Heart right ventricle (tissue), 16 donors: ENCODE data around the gene CAMK1D. TPM values are rescaled to one million over a fixed set of nuclear protein-coding genes. Genes with fewer than 3 reads are reported as not detected.

Experiments used
- ATAC-seq, 8 donors: fragments of 200-7000 bp; cut with Tn5 transposase; one replicate each; pipeline ENCODE4 v1.9.1; 2020; ENCODE audit warnings: mild to moderate bottlenecking in 8 of 8, moderate library complexity in 8 of 8, moderate number of reproducible peaks in 1 of 8
- DNase-seq, 2 donors: peaks; one replicate each; pipeline ENCODE4 v3.0.0-alpha.2; 2020
- H3K27ac ChIP-seq, 10 donors: fragments of 200-600 bp; sonication (generic) in 2 of 10; one replicate each; pipeline versions ENCODE4 v1.5.0 to v1.8.0; 2020 to 2022; ENCODE audit warnings: mild to moderate bottlenecking in 3 of 10
- H3K27me3 ChIP-seq, 7 donors: fragments of 200-600 bp; one replicate each; pipeline ENCODE4 v1.8.0; 2021 to 2022; ENCODE audit warnings: mild to moderate bottlenecking in 2 of 7
- H3K36me3 ChIP-seq, 9 donors: fragments of 200-600 bp; sonication (generic) in 1 of 9; one replicate each; pipeline versions ENCODE4 v1.5.0 to v1.8.0; 2020 to 2022; ENCODE audit warnings: mild to moderate bottlenecking in 2 of 9
- H3K4me1 ChIP-seq, 9 donors: fragments of 200-600 bp; sonication (generic) in 1 of 9; one replicate each; pipeline versions ENCODE4 v1.5.0 to v1.8.0; 2020 to 2022; ENCODE audit warnings: mild to moderate bottlenecking in 4 of 9
- H3K4me3 ChIP-seq, 10 donors: fragments of 200-600 bp; sonication (generic) in 2 of 10; one replicate each; pipeline versions ENCODE4 v1.5.0 to v1.8.0; 2020 to 2022; ENCODE audit warnings: mild to moderate bottlenecking in 7 of 10, moderate library complexity in 2 of 10
- H3K9me3 ChIP-seq, 11 donors: fragments of 200-600 bp in 10 of 11; sonication (generic) in 2 of 11; one replicate each; pipeline versions ENCODE4 v1.5.0 to v1.8.0; 2013 to 2022; ENCODE audit warnings: mild to moderate bottlenecking in 2 of 11, control low read depth in 1 of 11, moderate library complexity in 1 of 11
- CTCF ChIP-seq, 9 donors: fragments of 200-600 bp; sonication (generic) in 2 of 9; IDR thresholded peaks; one replicate each; pipeline versions ENCODE4 v1.5.0 to v1.8.0; 2021 to 2022; ENCODE audit warnings: antibody characterized with exemption in 9 of 9, mild to moderate bottlenecking in 5 of 9, moderate library complexity in 1 of 9
- WGBS, 2 donors: extraction: QIAGEN DNeasy Blood & Tissue Kit; methylation state at CpG; one replicate each; pipeline ENCODE4 v1.1.7; 2013; ENCODE audit warnings: inconsistent platforms in 1 of 2; 5-methylcytosine and 5-hydroxymethylcytosine counted together
- intact Hi-C, 10 donors: fragments of 100-400 bp; cut with DNase I; formaldehyde crosslinking; loops; one replicate each; pipeline versions ENCODE4 v1.11.1 to v1.14.2; 2022
- polyA plus RNA-seq, 2 donors: library from polyadenylated mRNA; stranded (reverse); fragments of 200-250 nt; gene quantifications; one replicate each; pipeline ENCODE4 v1.2.3, GENCODE V29; 2013
- total RNA-seq, 10 donors: library from RNA; stranded (reverse); fragmentation: NEBNext Ultra II Directional in 3 of 10; extraction: Animal tissue kit (Norgen Biotek cat#: 25700) in 3 of 10; gene quantifications; one replicate each; pipeline versions ENCODE4 v1.2.1 to v1.2.4, GENCODE V29; 2021 to 2023
- donor health status: Arrhythmogenic right ventricular cardiomyopathy.
- donor health status: ischemic (EF 13 %, LVEDD 7.1; RV severe dilation, severe dysfunction).
- donor health status: healthy with polysubstance abuse.
- donor health status: DM: no; HTN: yes; CAD: no.
- donor health status: DM: no; HTN: no; CAD: no.
- donor health status: ischemic (EF 25% LVEDD 6.9; RV normal size, moderate dysfunction).
- donor health status: ischemic (EF 25% LVEDD 5.7; RV mildly dilated, moderate dysfunction).
- donor health status: healthy.
- donor health status: DM: yes; HTN: yes; CAD: no.
- donor health status: Ischemic cardiomyopathy.
- donor health status: ischemic (EF 35%, LVEDD 5.7; RV mildly dilated, moderate dysfunction).
- donor health status: nonischemic (EF 11% LVEDD 7.7; RV severe dilation, severe dysfunction).
- donor health status: DM: yes; HTN: yes; CAD: no.
- donor health status: PGD.
- donor health status: ischemic (EF 29% LVEDD 5.4; RV normal size, mild dysfunction).
- donor health status: nonischemic (EF 23%, LVEDD 6.1; RV moderate dilation, normal function).

The CAMK1D gene
- total and polyA plus RNA-seq, 12 donors, result 1.3 to 17.7 (median 2.6) TPM

GRCh38 chr10:12391206-12391605 lies 41.9 kb downstream of the CAMK1D start:
- no peak for TF ChIP-seq CTCF (IDR thresholded peaks at IDR 0.05)
- ATAC-seq, result peak in 5 of 8 donors; percentile 12 to 63 (median 43)
- DNase-seq, result no peak
- Histone ChIP-seq H3K36me3 (no peaks in the 10 kb centered on the region), H3K4me1 (peaks cover 0 to 28% (median 9%) of the 10 kb centered on the region in 9 donors), H3K27me3 (peaks cover 0 to 5% (median 0%) of the 10 kb centered on the region in 7 donors), H3K27ac (peak overlapping the region in 3 of 10 donors; percentile 3 to 37 (median 4)), H3K4me3 (no peak overlapping the region), H3K9me3 (no peaks in the 10 kb centered on the region)
- intact Hi-C loops, result no loop called here
- WGBS, 2 donors, result 39 to 46% methylated on average over 7 of the region's 7 CpGs

- no peaks in the 10 kb centered on the region for H3K36me3 ChIP-seq
- H3K4me3 ChIP-seq, result no peak overlapping the region
- H3K27ac ChIP-seq, result no peak overlapping the region
- TF ChIP-seq CTCF (IDR thresholded peaks at IDR 0.05), result no peak
- intact Hi-C loops, result no loop called here
- 97% methylated on average over 13 of the region's 13 CpGs for WGBS, 2 donors
- ATAC-seq (no peak), DNase-seq (no peak)
- no peaks in the 10 kb centered on the region for H3K9me3 ChIP-seq
- peaks cover 0 to 11% (median 0%) of the 10 kb centered on the region in 7 donors for H3K27me3 ChIP-seq
- H3K4me1 ChIP-seq, result peaks cover 0 to 28% (median 9%) of the 10 kb centered on the region in 9 donors
Observed at GRCh38 chr10:12393831-12394230, 44.5 kb downstream of the CAMK1D start.

- Histone ChIP-seq H3K27ac (no peak overlapping the region), H3K4me1 (peaks cover 0 to 21% (median 5%) of the 10 kb centered on the region in 9 donors), H3K36me3 (no peaks in the 10 kb centered on the region), H3K4me3 (no peak overlapping the region), H3K27me3 (peaks cover 0 to 17% (median 0%) of the 10 kb centered on the region in 7 donors), H3K9me3 (peaks cover 0 to under 1% (median 0%) of the 10 kb centered on the region in 11 donors)
- DNase-seq (no peak), ATAC-seq (no peak)
- 79 to 93% methylated on average over 8 of the region's 8 CpGs for whole genome bisulfite sequencing, 2 donors
- intact Hi-C loops, result no loop called here
- TF ChIP-seq CTCF (IDR thresholded peaks at IDR 0.05), result no peak
Observed at GRCh38 chr10:12394241-12395033, 45.1 kb downstream of the CAMK1D start.

- no peak overlapping the region for H3K4me3 ChIP-seq
- intact Hi-C loops, result no loop called here
- TF ChIP-seq CTCF (IDR thresholded peaks at IDR 0.05), result no peak
- 93 to 96% methylated on average over 9 of the region's 9 CpGs for WGBS, 2 donors
- peaks cover 0 to 8% (median 0%) of the 10 kb centered on the region in 11 donors for H3K9me3 ChIP-seq
- no peaks in the 10 kb centered on the region for H3K36me3 ChIP-seq
- peaks cover 0 to 17% (median 0%) of the 10 kb centered on the region in 7 donors for H3K27me3 ChIP-seq
- ATAC-seq (no peak), DNase-seq (no peak)
- H3K4me1 ChIP-seq, result peaks cover 0 to 6% (median 0%) of the 10 kb centered on the region in 9 donors
- H3K27ac ChIP-seq, result no peak overlapping the region
Observed at GRCh38 chr10:12396093-12396492, 46.7 kb downstream of the CAMK1D start.
